WTC11 (cell line): ENCODE measurements around the gene FAM227A. TPM values are rescaled to one million over a fixed set of nuclear protein-coding genes. Genes with fewer than 3 reads are reported as not detected.

ENCODE experiments used
- ATAC-seq: fragments of 200-7000 bp; cut with Tn5 transposase; 2 replicates; pipeline ENCODE4 v1.10.0; 2021; ENCODE audit warnings: mild to moderate bottlenecking, moderate library complexity
- CTCF ChIA-PET: fragments of 300-600 bp; sonication (Branson Sonifier 250); formaldehyde crosslinking; loops from one replicate; lab custom pipeline; 2021; ENCODE audit warnings: antibody characterized with exemption; lab: Charles Lee
- POLR2A ChIA-PET: fragments of 350-600 bp; sonication (Branson Sonifier 250); formaldehyde crosslinking; loops from one replicate; lab custom pipeline; 2021; ENCODE audit warnings: antibody characterized with exemption; lab: Charles Lee
- DNase-seq: peaks from one replicate; pipeline ENCODE4 v3.0.0; 2021; ENCODE audit warnings: low spot score
- H3K27ac Mint-ChIP-seq: 2 replicates; pipeline ENCODE4 v1.8.0; 2021; ENCODE audit warnings: mixed read lengths
- H3K27me3 Mint-ChIP-seq: 2 replicates; pipeline ENCODE4 v1.8.0; 2021; ENCODE audit warnings: low read depth, mild to moderate bottlenecking, moderate library complexity, mixed read lengths
- H3K36me3 Mint-ChIP-seq: 2 replicates; pipeline ENCODE4 v1.8.0; 2021; ENCODE audit warnings: mixed read lengths
- H3K4me1 Mint-ChIP-seq: 2 replicates; pipeline ENCODE4 v1.8.0; 2022; ENCODE audit warnings: mixed read lengths
- H3K4me3 Mint-ChIP-seq: 2 replicates; pipeline ENCODE4 v1.8.0; 2021; ENCODE audit warnings: mild to moderate bottlenecking, moderate library complexity, mixed read lengths
- H3K9me3 Mint-ChIP-seq: 2 replicates; pipeline ENCODE4 v1.8.0; 2021; ENCODE audit warnings: mixed read lengths
- AFF4 ChIP-seq: sonication (generic); formaldehyde crosslinking; IDR thresholded peaks from 2 replicates; pipeline ENCODE4 v1.8.1; 2023; ENCODE audit warnings: mild to moderate bottlenecking, missing genetic modification reagents, borderline replicate concordance
- CDX4 ChIP-seq: fragments of 250-450 bp; sonication (Bioruptor Pico); IDR thresholded peaks from 2 replicates; pipeline ENCODE4 v1.9.0; 2021; ENCODE audit warnings: moderate library complexity, mild to moderate bottlenecking, inconsistent platforms, borderline replicate concordance
- CREB1 ChIP-seq: sonication (generic); formaldehyde crosslinking; IDR thresholded peaks from 2 replicates; pipeline ENCODE4 v1.8.0; 2023; ENCODE audit warnings: mild to moderate bottlenecking, missing genetic modification reagents
- E2F1 ChIP-seq: sonication (generic); formaldehyde crosslinking; IDR thresholded peaks from 2 replicates; pipeline ENCODE4 v1.8.0; 2022; ENCODE audit warnings: mild to moderate bottlenecking, missing genetic modification reagents
- ELF4 ChIP-seq: sonication (generic); formaldehyde crosslinking; IDR thresholded peaks from 2 replicates; pipeline ENCODE4 v1.8.1; 2022; ENCODE audit warnings: low read depth, mild to moderate bottlenecking, moderate library complexity, missing genetic modification reagents
- EMX1 ChIP-seq: fragments of 250-450 bp; sonication (Bioruptor Pico); IDR thresholded peaks from 2 replicates; pipeline ENCODE4 v1.8.0; 2021; ENCODE audit warnings: mild to moderate bottlenecking
- FOXP1 ChIP-seq: sonication (generic); formaldehyde crosslinking; IDR thresholded peaks from 2 replicates; pipeline ENCODE4 v1.8.0; 2022; ENCODE audit warnings: missing genetic modification reagents, mild to moderate bottlenecking, moderate library complexity, borderline replicate concordance
- GRHL2 ChIP-seq: fragments of 250-450 bp; sonication (Bioruptor Pico); IDR thresholded peaks from 2 replicates; pipeline ENCODE4 v1.8.0; 2022; ENCODE audit warnings: mild to moderate bottlenecking, moderate library complexity; ENCODE audit not compliant: insufficient replicate concordance, severe bottlenecking
- GTF2I ChIP-seq: fragments of 250-450 bp; sonication (Bioruptor Pico); conservative IDR thresholded peaks from 2 replicates; pipeline ENCODE4 v1.4.0; 2021; ENCODE audit warnings: mild to moderate bottlenecking
- HMGXB4 ChIP-seq: sonication (generic); formaldehyde crosslinking; IDR thresholded peaks from 2 replicates; pipeline ENCODE4 v1.8.1; 2023; ENCODE audit warnings: mild to moderate bottlenecking, moderate library complexity, missing genetic modification reagents
- MAX ChIP-seq: sonication (generic); formaldehyde crosslinking; IDR thresholded peaks from 2 replicates; pipeline ENCODE4 v1.8.0; 2022; ENCODE audit warnings: mild to moderate bottlenecking, missing genetic modification reagents
- NFE2L1 ChIP-seq: sonication (generic); formaldehyde crosslinking; IDR thresholded peaks from 2 replicates; pipeline ENCODE4 v1.8.1; 2023; ENCODE audit warnings: missing genetic modification reagents
- NR1H2 ChIP-seq: sonication (generic); formaldehyde crosslinking; IDR thresholded peaks from 2 replicates; pipeline ENCODE4 v1.9.0; 2021; ENCODE audit warnings: mild to moderate bottlenecking, moderate library complexity, missing genetic modification reagents
- PREB ChIP-seq: sonication (generic); formaldehyde crosslinking; IDR thresholded peaks from 2 replicates; pipeline ENCODE4 v1.8.1; 2022; ENCODE audit warnings: mild to moderate bottlenecking, missing genetic modification reagents, moderate library complexity, borderline replicate concordance
- RELA ChIP-seq: sonication (generic); formaldehyde crosslinking; IDR thresholded peaks from 2 replicates; pipeline ENCODE4 v1.8.1; 2022; ENCODE audit warnings: missing genetic modification reagents, mild to moderate bottlenecking, borderline replicate concordance
- RORB ChIP-seq: fragments of 250-450 bp; sonication (Bioruptor Pico); IDR thresholded peaks from 2 replicates; pipeline ENCODE4 v1.9.0; 2021; ENCODE audit warnings: mild to moderate bottlenecking
- SP1 ChIP-seq: sonication (generic); formaldehyde crosslinking; conservative IDR thresholded peaks from 2 replicates; pipeline ENCODE4 v1.8.1; 2022; ENCODE audit warnings: missing genetic modification reagents
- ZBTB21 ChIP-seq: sonication (generic); formaldehyde crosslinking; IDR thresholded peaks from 2 replicates; pipeline ENCODE4 v1.8.1; 2023; ENCODE audit warnings: mild to moderate bottlenecking, missing genetic modification reagents, borderline replicate concordance
- ZBTB43 ChIP-seq: sonication (generic); formaldehyde crosslinking; IDR thresholded peaks from 2 replicates; pipeline ENCODE4 v1.8.1; 2023; ENCODE audit warnings: mild to moderate bottlenecking, missing genetic modification reagents
- ZNF219 ChIP-seq: sonication (generic); formaldehyde crosslinking; IDR thresholded peaks from 2 replicates; pipeline ENCODE4 v1.8.0; 2023; ENCODE audit warnings: missing genetic modification reagents, mild to moderate bottlenecking, borderline replicate concordance
- ZNF232 ChIP-seq: sonication (generic); formaldehyde crosslinking; IDR thresholded peaks from 2 replicates; pipeline ENCODE4 v1.8.0; 2022; ENCODE audit warnings: mild to moderate bottlenecking, missing genetic modification reagents
- ZNF671 ChIP-seq: fragments of 250-450 bp; sonication (Bioruptor Pico); IDR thresholded peaks from 2 replicates; pipeline ENCODE4 v1.8.0; 2021; ENCODE audit warnings: mild to moderate bottlenecking
- total RNA-seq: library from RNA; stranded (reverse); gene quantifications from 3 replicates; pipeline ENCODE4 v1.2.3, GENCODE V29; 2021

Gene FAM227A
- total RNA-seq, 1 experiment from 2014 or later, result 3.8 TPM

- POLR2A ChIA-PET, result no interaction called here
- no peaks in the 10 kb centered on the region for H3K27me3 Mint-ChIP-seq
- TF ChIP-seq EMX1 (CRISPR knock-in tag) (no peak), ZBTB43 (CRISPR knock-in tag) (no peak), ELF4 (CRISPR knock-in tag) (no peak), HMGXB4 (CRISPR knock-in tag) (no peak), NFE2L1 (CRISPR knock-in tag) (no peak), MAX (CRISPR knock-in tag) (no peak), CREB1 (no peak), FOXP1 (CRISPR knock-in tag) (no peak), SP1 (no peak), GTF2I (CRISPR knock-in tag) (no peak), RORB (no peak), ZNF219 (CRISPR knock-in tag) (no peak), GRHL2 (CRISPR knock-in tag) (no peak), NR1H2 (CRISPR knock-in tag) (no peak), PREB (CRISPR knock-in tag) (no peak)
- TF ChIP-seq, all 79 proteins: peak for 0
- H3K36me3 Mint-ChIP-seq, result no peaks in the 10 kb centered on the region; the same call in 1 of the 2 replicates
- no peak overlapping the region for H3K4me3 Mint-ChIP-seq
- H3K4me1 Mint-ChIP-seq, result no peaks in the 10 kb centered on the region
- CTCF ChIA-PET, result no interaction called here
- DNase-seq (no peak), ATAC-seq (no peak)
- no peaks in the 10 kb centered on the region for H3K9me3 Mint-ChIP-seq
- H3K27ac Mint-ChIP-seq, result no peak overlapping the region
These were observed 27.7 kb downstream of the FAM227A start for GRCh38 chr22:38628444-38628843.

GRCh38 chr22:38623351-38623750, 32.8 kb downstream of the FAM227A start:
- H3K4me1 Mint-ChIP-seq, result no peaks in the 10 kb centered on the region
- H3K4me3 Mint-ChIP-seq, result no peak overlapping the region
- H3K27ac Mint-ChIP-seq, result no peak overlapping the region
- POLR2A ChIA-PET, result no interaction called here
- H3K36me3 Mint-ChIP-seq, result peaks cover 16% of the 10 kb centered on the region
- CTCF ChIA-PET, result no interaction called here
- no peak for ATAC-seq
- H3K9me3 Mint-ChIP-seq, result peaks cover 14% of the 10 kb centered on the region
- TF ChIP-seq ZNF232 (CRISPR knock-in tag), result no peak
- TF ChIP-seq E2F1 (CRISPR knock-in tag), result no peak
- no peak for TF ChIP-seq CDX4 (CRISPR knock-in tag)
- no peak for TF ChIP-seq RELA (CRISPR knock-in tag)
- TF ChIP-seq AFF4 (CRISPR knock-in tag), result no peak
- TF ChIP-seq ZBTB21, result no peak
- no peak for TF ChIP-seq ZNF671 (CRISPR knock-in tag)
- TF ChIP-seq, all 79 proteins: peak for 0
- DNase-seq, result no peak
- no peaks in the 10 kb centered on the region for H3K27me3 Mint-ChIP-seq
